CD14-positive monocyte (primary cell): ENCODE measurements around the gene ASTN2. TPM values are rescaled to one million over a fixed set of nuclear protein-coding genes. Genes with fewer than 3 reads are reported as not detected.

Source experiments
- DNase-seq, 3 donors: peaks; one replicate each; pipeline ENCODE4 v3.0.0-alpha.2; 2011 to 2022
- H2AFZ ChIP-seq: 2 replicates; pipeline ENCODE4 v1.6.0; 2012; ENCODE audit warnings: mild to moderate bottlenecking, low read depth, low read length, inconsistent platforms; ENCODE audit not compliant: insufficient read depth, poor library complexity, severe bottlenecking
- H3K27ac ChIP-seq, 2 donors: 1 replicate in 1 of 2; 2 replicates in 1 of 2; pipeline ENCODE4 v1.5.1; 2012 to 2013; ENCODE audit warnings: low read length in 2 of 2, control low read depth in 1 of 2, inconsistent platforms in 1 of 2, low read depth in 1 of 2, mild to moderate bottlenecking in 1 of 2
- H3K27me3 ChIP-seq, 2 donors: one replicate each; pipeline versions ENCODE4 v1.6.0 to v1.6.1; 2011 to 2013; ENCODE audit warnings: low read length in 2 of 2; ENCODE audit not compliant: control insufficient read depth in 2 of 2, insufficient read depth in 2 of 2
- H3K36me3 ChIP-seq, 2 donors: replicated peaks in 1 of 2; 1 replicate in 1 of 2; 2 replicates in 1 of 2; pipeline versions ENCODE4 v1.5.1 to v1.6.1; 2012 to 2013; ENCODE audit warnings: low read length in 2 of 2, control low read depth in 1 of 2, inconsistent platforms in 1 of 2, mild to moderate bottlenecking in 1 of 2; ENCODE audit not compliant: insufficient read depth in 2 of 2, control insufficient read depth in 1 of 2
- H3K4me1 ChIP-seq, 2 donors: 1 replicate in 1 of 2; 2 replicates in 1 of 2; pipeline versions ENCODE4 v1.5.1 to v1.6.1; 2012 to 2013; ENCODE audit warnings: low read length in 2 of 2, control low read depth in 1 of 2, inconsistent platforms in 1 of 2, mild to moderate bottlenecking in 1 of 2, moderate library complexity in 1 of 2; ENCODE audit not compliant: insufficient read depth in 2 of 2, control insufficient read depth in 1 of 2
- H3K4me2 ChIP-seq: replicated peaks from 2 replicates; pipeline ENCODE3; 2012; ENCODE audit warnings: low read length, moderate library complexity, mild to moderate bottlenecking; ENCODE audit not compliant: poor library complexity, severe bottlenecking; ENCODE audit errors: extremely low read depth
- H3K4me3 ChIP-seq, 3 experiments: fragments of 200-600 bp in 1 of 3; sonication (generic) in 1 of 3; replicated peaks in 1 of 3; 1 replicate in 2 of 3; 2 replicates in 1 of 3; pipeline ENCODE4 v1.5.1; 2011 to 2013; ENCODE audit warnings: low read length in 3 of 3, mild to moderate bottlenecking in 3 of 3, control low read depth in 2 of 3, low read depth in 2 of 3, inconsistent platforms in 1 of 3, moderate library complexity in 1 of 3
- H3K79me2 ChIP-seq: 2 replicates; pipeline ENCODE4 v1.6.0; 2012; ENCODE audit warnings: mild to moderate bottlenecking, control low read depth, inconsistent platforms, low read length, moderate library complexity; ENCODE audit not compliant: insufficient read depth
- H3K9ac ChIP-seq: 2 replicates; pipeline ENCODE4 v1.6.0; 2017; ENCODE audit warnings: low read length, mild to moderate bottlenecking; ENCODE audit not compliant: insufficient read depth, poor library complexity, severe bottlenecking
- H3K9me3 ChIP-seq, 2 donors: replicated peaks in 1 of 2; 1 replicate in 1 of 2; 2 replicates in 1 of 2; pipeline versions ENCODE4 v1.5.1 to v1.6.1; 2012 to 2013; ENCODE audit warnings: low read length in 2 of 2, control low read depth in 1 of 2; ENCODE audit not compliant: control insufficient read depth in 1 of 2, insufficient read depth in 1 of 2
- H4K20me1 ChIP-seq: 2 replicates; pipeline ENCODE4 v1.6.0; 2012; ENCODE audit warnings: mild to moderate bottlenecking, low read length, control low read depth, moderate library complexity; ENCODE audit not compliant: insufficient read depth
- H3K27ac Mint-ChIP-seq, 7 donors: one replicate each; pipeline ENCODE4 v1.8.0; 2020; ENCODE audit warnings: mild to moderate bottlenecking in 7 of 7, mixed read lengths in 7 of 7, moderate library complexity in 6 of 7, inconsistent platforms in 2 of 7
- H3K27me3 Mint-ChIP-seq, 3 donors: one replicate each; pipeline ENCODE4 v1.8.0; 2021 to 2022; ENCODE audit warnings: low read depth in 3 of 3, mild to moderate bottlenecking in 3 of 3, mixed read lengths in 3 of 3, moderate library complexity in 3 of 3, inconsistent platforms in 1 of 3
- H3K36me3 Mint-ChIP-seq, 2 donors: one replicate each; pipeline ENCODE4 v1.8.0; 2020; ENCODE audit warnings: mixed read lengths in 2 of 2, inconsistent platforms in 1 of 2, mild to moderate bottlenecking in 1 of 2
- H3K4me1 Mint-ChIP-seq: one replicate; pipeline ENCODE4 v1.8.0; 2020; ENCODE audit warnings: mild to moderate bottlenecking, mixed read lengths
- H3K4me3 Mint-ChIP-seq, 2 donors: one replicate each; pipeline ENCODE4 v1.8.0; 2020; ENCODE audit warnings: mild to moderate bottlenecking in 2 of 2, mixed read lengths in 2 of 2, moderate library complexity in 1 of 2
- H3K9me3 Mint-ChIP-seq, 7 donors: one replicate each; pipeline ENCODE4 v1.8.0; 2020 to 2022; ENCODE audit warnings: mixed read lengths in 7 of 7, mild to moderate bottlenecking in 6 of 7, moderate library complexity in 6 of 7, inconsistent platforms in 2 of 7
- WGBS: methylation state at CpG from one replicate; pipeline ENCODE4 v1.1.5; 2013; ENCODE audit warnings: missing lambda C conversion rate; ENCODE audit not compliant: insufficient coverage; 5-methylcytosine and 5-hydroxymethylcytosine counted together
- intact Hi-C, 2 donors: fragments of 100-400 bp; cut with micrococcal nuclease; formaldehyde crosslinking; loops; one replicate each; pipeline versions ENCODE4 v1.15.0 to v1.15.1; 2023
- polyA plus RNA-seq, 3 donors: library from polyadenylated mRNA; depleted of rRNA in 1 of 3; unstranded in 2 of 3; stranded (reverse) in 1 of 3; fragments of 300-500 nt in 2 of 3; fragments of >200 nt in 1 of 3; fragmentation: Illumina TruSeq in 2 of 3; gene quantifications; 1 replicate in 2 of 3; 2 replicates in 1 of 3; pipeline ENCODE4 v1.2.3, GENCODE V29; 2012 to 2021
- small RNA-seq: library from RNA; depleted of rRNA; stranded (forward); fragments of <200 nt; gene quantifications from one replicate; pipeline ENCODE3, GENCODE V24; 2012; ENCODE audit warnings: low read depth; ENCODE audit not compliant: insufficient read length
- TF ChIP-seq, protein P1 (sequence below): fragments of 200-600 bp; IDR thresholded peaks from one replicate; pipeline ENCODE4 v1.8.0; 2022; ENCODE audit warnings: antibody characterized with exemption, mild to moderate bottlenecking

Gene ASTN2
- polyA plus RNA-seq, 3 donors = not detected

DNA sequence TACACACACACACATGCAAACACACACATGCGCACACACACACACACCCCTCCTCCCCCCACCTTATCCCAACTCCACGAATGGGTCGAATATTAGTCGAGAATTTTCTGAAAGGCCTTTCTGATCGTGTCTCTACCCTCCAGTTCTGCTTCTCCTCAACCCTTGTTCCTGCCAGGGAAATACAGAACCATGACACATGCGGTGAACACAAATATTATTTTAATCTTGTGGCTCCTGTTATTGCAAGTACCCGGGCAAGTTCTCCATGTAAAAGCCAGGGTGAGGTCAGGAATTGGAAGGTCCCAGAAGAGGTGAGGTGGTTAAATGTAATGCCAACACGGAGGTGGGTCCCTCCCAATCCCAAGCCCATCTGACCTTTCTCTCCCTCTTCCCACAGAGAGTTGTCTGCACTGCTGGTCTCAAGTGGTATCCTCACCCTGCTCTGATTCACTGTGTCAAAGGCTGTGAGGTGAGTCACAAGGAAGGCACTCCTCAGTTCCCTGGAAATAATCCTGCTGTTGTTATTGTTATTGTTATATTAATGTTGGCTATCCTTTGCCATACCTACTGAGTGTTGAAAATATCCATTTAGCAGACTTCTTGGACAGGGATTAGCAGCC, 1037.6 kb downstream of the ASTN2 start:
- intact Hi-C loops = no loop called here
- no peak overlapping the region for H3K27ac Mint-ChIP-seq
- 75% methylated on average over 5 of the region's 8 CpGs for WGBS

More for the DNA sequence above, 1037.6 kb downstream of the ASTN2 start:
- H3K9me3 ChIP-seq = no peaks in the 10 kb centered on the region
- H3K27me3 ChIP-seq = no peaks in the 10 kb centered on the region
- no peak overlapping the region for H3K4me3 Mint-ChIP-seq
- no peaks in the 10 kb centered on the region for H3K36me3 Mint-ChIP-seq
- H3K4me1 ChIP-seq = no peaks in the 10 kb centered on the region
- H3K9ac ChIP-seq = no peak overlapping the region
- H3K79me2 ChIP-seq = no peaks in the 10 kb centered on the region
- H3K9me3 Mint-ChIP-seq = peaks cover 0 to 9% (median 3%) of the 10 kb centered on the region in 7 donors
- H3K36me3 ChIP-seq = no peaks in the 10 kb centered on the region
- H3K4me1 Mint-ChIP-seq = no peaks in the 10 kb centered on the region
- H2AFZ ChIP-seq = no peak overlapping the region
- TF ChIP-seq, protein P1, sequence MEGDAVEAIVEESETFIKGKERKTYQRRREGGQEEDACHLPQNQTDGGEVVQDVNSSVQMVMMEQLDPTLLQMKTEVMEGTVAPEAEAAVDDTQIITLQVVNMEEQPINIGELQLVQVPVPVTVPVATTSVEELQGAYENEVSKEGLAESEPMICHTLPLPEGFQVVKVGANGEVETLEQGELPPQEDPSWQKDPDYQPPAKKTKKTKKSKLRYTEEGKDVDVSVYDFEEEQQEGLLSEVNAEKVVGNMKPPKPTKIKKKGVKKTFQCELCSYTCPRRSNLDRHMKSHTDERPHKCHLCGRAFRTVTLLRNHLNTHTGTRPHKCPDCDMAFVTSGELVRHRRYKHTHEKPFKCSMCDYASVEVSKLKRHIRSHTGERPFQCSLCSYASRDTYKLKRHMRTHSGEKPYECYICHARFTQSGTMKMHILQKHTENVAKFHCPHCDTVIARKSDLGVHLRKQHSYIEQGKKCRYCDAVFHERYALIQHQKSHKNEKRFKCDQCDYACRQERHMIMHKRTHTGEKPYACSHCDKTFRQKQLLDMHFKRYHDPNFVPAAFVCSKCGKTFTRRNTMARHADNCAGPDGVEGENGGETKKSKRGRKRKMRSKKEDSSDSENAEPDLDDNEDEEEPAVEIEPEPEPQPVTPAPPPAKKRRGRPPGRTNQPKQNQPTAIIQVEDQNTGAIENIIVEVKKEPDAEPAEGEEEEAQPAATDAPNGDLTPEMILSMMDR = no peak
- H3K27ac ChIP-seq = no peak overlapping the region
- H3K27me3 Mint-ChIP-seq = peaks cover 0 to 2% (median 0%) of the 10 kb centered on the region in 3 donors
- no peak for DNase-seq
- no peak overlapping the region for H3K4me2 ChIP-seq
- no peaks in the 10 kb centered on the region for H4K20me1 ChIP-seq
- H3K4me3 ChIP-seq = no peak overlapping the region

Small RNA genes within 50 kb of the gene (small RNA-seq; reads per million reads assigned to genes)
- not detected for gene SNORA70C
